Fibroblast of mammary gland (primary cell): ENCODE data around the gene CBX5.
"Not testable (repeated sequence)": the region's sequence is repeated elsewhere in the genome, so short reads cannot be mapped to it uniquely, and the experiment has no call there.

ENCODE experiments used
- DNase-seq: peaks from one replicate; pipeline ENCODE4 v3.0.0-alpha.2; 2010; ENCODE audit warnings: low read depth
- H3K4me3 ChIP-seq: 2 replicates; pipeline ENCODE4 v1.5.1; 2011; ENCODE audit warnings: low read depth, mild to moderate bottlenecking, low read length, moderate library complexity; ENCODE audit not compliant: control insufficient read depth
- TF ChIP-seq, protein P1 (sequence below): conservative IDR thresholded peaks from 2 replicates; pipeline ENCODE4 v1.5.1; 2011; ENCODE audit warnings: low read depth, low read length, inconsistent platforms; ENCODE audit not compliant: control insufficient read depth, insufficient read depth

Gene CBX5

GRCh38 chr12:54240129-54240528 is 39.8 kb downstream of the CBX5 start:
- DNase-seq = no peak
- H3K4me3 ChIP-seq = no peak overlapping the region
- TF ChIP-seq, protein P1, sequence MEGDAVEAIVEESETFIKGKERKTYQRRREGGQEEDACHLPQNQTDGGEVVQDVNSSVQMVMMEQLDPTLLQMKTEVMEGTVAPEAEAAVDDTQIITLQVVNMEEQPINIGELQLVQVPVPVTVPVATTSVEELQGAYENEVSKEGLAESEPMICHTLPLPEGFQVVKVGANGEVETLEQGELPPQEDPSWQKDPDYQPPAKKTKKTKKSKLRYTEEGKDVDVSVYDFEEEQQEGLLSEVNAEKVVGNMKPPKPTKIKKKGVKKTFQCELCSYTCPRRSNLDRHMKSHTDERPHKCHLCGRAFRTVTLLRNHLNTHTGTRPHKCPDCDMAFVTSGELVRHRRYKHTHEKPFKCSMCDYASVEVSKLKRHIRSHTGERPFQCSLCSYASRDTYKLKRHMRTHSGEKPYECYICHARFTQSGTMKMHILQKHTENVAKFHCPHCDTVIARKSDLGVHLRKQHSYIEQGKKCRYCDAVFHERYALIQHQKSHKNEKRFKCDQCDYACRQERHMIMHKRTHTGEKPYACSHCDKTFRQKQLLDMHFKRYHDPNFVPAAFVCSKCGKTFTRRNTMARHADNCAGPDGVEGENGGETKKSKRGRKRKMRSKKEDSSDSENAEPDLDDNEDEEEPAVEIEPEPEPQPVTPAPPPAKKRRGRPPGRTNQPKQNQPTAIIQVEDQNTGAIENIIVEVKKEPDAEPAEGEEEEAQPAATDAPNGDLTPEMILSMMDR = no peak

DNA sequence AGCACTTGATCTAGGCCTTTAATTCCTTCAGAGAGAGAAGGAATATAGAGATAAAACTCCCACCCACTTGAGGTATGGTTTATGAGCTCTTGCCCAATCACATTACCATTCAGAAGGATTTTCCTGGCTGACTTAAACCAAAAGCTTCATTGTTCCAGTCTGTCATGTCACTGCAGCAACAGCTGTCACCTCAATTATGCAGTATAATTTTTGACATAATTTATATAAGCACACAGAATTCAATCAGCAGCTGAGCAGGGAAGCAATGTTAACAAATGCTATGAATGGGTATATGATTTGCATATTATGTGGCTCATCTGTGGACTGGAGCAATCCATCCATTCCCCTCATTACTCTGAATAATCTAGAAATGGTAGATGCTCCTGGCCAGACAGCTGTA is 40.3 kb downstream of the CBX5 start:
- TF ChIP-seq, protein P1 = no peak
- H3K4me3 ChIP-seq = no peak overlapping the region
- DNase-seq = no peak

- H3K4me3 ChIP-seq = no peak overlapping the region
- TF ChIP-seq, protein P1 = no peak
- DNase-seq = no peak
Observed at GRCh38 chr12:54238531-54238930, 41.4 kb downstream of the CBX5 start.

- H3K4me3 ChIP-seq = no peak overlapping the region
- TF ChIP-seq, protein P1 = peak; percentile 16
- DNase-seq = peak; percentile 77
Observed at GRCh38 chr12:54232790-54233189, 47.1 kb downstream of the CBX5 start.

DNA sequence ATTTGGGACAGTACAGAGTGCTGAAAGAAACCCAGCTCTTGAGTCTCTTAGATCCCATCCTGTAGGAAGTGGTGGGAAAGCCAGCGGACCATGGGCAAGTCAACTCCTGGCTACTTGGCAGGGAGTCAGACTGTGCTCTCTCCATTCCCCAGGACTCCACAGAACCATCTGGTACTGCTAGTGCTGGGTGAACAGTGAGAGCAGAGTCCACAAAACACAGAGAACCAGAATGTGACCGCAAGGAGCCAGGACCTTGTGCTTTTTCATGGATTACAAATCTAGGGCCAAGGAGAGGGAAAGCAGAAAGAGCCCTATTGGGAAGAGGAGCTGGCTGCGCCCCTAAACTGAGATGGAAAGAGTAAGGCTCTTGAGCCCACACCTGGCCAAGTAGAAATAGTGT is 48.7 kb downstream of the CBX5 start:
- DNase-seq = peak; percentile 62

GRCh38 chr12:54230555-54230954 is 49.4 kb downstream of the CBX5 start:
- DNase-seq = no peak
- TF ChIP-seq, protein P1 = no peak
- H3K4me3 ChIP-seq = no peak overlapping the region

More for the DNA sequence above, 48.7 kb downstream of the CBX5 start:
- not testable (repeated sequence) for H3K4me3 ChIP-seq

- no peak overlapping the region for H3K4me3 ChIP-seq
- TF ChIP-seq, protein P1 = no peak
- DNase-seq = peak; percentile 100
Observed at GRCh38 chr12:54229624-54230212, 50.2 kb downstream of the CBX5 start.
